GM18873 (cell line): ENCODE data around the gene CAMK2A.
"Not testable (repeated sequence)": the region's sequence is repeated elsewhere in the genome, so short reads cannot be mapped to it uniquely, and the experiment has no call there.

ENCODE experiments used
- ATAC-seq: cut with Tn5 transposase; IDR thresholded peaks from one replicate; pipeline ENCODE4 v1.9.1; 2021; ENCODE audit warnings: mild to moderate bottlenecking, moderate library complexity, moderate number of reproducible peaks; ENCODE audit not compliant: unreplicated experiment, low FRiP score

The CAMK2A gene

DNA sequence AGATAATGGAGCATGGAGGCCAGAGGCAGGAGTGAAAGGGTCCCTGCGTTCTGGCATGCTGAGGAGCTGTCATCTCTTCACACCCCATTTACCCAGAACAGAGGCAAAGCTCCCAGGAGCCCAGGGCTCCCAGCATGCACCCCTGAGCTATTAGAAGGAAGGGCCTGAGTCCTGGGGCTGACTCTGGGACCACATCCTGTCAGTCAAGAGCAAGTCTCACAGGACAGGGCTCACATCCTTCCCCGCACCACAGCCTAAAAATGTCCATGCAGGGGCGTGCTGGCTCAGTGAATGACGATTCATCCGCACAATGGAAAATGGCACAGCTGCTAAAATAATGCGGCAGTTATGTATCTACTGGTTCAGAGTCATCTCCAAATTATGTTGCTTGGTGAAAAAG is 31.4 kb downstream of the CAMK2A start:
- ATAC-seq = no peak

DNA sequence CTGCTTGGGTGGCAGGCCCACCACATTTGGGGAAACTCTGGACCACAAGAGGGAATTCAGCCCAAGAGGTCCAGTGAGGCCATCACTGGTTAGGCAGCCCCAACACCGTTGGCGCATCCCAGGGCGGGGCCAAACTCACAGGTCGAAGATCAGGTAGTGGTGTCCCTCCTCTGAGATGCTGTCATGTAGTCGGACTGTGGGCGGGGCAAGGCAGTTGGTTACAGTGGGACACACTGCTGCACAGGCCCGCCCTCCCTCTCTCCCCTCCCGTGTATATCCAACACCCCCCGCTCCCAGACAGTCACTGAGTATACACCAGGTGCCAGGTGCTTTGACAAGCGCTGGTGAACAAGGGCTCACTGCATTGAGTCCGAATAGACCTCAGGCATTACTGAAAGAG is 32.1 kb downstream of the CAMK2A start:
- no peak for ATAC-seq

DNA sequence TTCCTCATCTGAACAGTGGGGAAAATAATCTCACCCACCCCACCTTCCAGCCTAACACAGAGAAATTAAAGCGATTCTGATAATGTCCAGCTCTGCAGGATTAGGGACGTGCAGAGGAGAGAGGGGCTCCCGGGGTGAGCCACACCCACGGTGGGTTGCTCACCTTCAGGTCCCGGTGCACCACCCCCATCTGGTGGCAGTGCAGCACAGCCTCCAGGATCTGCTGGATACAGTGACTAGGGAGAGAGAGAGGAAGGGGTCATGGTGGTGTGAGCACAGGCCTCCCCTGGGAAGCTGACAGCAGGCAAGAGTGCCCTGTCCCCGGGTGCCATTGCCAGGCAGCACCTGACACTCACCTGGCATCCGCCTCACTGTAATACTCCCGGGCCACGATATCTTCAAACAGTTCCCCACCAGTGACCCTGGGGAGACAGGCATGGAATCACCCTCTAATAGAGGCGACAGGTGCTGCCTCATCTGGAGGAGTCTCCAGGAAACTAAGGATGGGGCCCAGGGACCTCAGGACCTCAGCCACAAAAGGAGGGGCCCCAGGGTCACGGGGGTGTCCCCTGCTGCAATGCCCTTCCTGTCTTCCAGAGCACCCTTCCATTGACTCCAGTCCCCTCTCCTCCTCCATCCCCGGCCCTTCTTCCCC is 33.0 kb downstream of the CAMK2A start:
- ATAC-seq = no peak

DNA sequence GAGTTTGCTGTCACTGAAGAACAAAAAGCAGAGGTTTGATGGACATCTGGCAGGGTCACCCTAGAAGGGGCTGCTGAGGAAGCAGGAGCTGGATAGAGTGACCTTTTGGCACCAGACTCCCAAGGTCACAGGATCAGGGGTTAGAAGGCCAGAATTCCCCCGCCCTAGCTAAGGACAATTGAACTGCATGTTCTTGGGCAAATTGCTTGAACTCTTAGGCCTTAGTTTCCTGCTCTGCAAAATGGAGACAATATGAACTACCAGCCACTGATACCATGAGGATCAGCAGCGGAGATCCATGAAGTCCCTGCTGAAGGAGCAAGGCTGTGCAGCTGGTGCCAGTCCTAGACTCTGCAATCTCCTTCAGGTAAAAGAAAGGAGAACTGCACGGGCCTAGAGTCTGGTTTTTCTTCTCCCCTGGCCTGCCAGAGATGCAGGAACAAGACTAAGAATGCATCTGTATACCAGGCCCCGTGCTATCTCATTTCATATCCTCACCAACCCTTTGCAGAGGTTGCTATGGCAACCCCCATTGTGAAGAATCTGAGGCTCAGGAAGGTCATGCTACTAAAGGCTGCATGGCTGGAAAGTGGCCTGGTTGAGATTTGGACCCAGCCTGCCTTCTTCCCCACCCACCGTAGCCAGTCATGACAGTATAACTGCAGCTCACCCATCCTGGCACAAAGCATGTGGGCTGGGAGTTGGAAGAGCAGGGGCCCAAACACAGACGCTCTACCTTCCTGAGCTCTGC is 33.7 kb downstream of the CAMK2A start:
- ATAC-seq = no peak

DNA sequence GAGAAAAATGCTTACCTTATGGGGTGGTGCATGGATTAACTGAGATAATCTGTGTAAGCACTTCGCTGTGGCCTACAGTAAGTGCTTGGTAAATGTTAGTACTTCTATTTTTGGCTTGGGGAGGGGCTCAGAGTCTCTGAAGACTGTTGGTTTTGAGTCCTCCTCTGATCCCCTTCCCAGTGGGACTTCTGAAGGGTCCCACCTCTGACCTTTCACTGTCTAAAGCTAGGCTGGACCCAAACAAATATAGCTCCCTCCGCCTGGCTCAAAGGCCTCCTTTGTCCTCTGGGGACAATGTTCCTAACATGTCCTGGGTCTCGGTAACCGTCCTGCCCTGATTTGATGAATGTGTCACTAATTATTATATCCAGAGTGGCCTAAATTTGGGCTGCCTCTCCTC is 34.8 kb downstream of the CAMK2A start:
- ATAC-seq = no peak

DNA sequence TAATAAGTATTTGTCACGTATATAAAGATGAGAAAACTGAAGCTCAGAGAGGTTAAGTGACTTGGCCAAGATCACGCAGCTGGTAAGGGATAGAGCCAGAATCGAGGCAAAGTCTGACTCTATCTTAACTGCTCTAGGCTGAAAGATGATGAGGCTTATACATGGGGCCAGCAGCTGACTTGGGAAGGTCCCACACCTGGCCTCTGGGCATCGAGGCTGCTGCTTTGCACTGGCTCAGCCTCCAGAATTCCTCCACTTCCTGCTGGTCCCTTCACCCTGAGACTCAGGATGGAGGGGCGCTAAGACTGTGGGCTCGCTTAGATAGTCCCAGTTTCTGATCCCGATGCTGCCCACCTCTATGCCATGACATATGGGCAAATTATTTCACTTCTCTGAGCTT is 35.2 kb downstream of the CAMK2A start:
- ATAC-seq = no peak

DNA sequence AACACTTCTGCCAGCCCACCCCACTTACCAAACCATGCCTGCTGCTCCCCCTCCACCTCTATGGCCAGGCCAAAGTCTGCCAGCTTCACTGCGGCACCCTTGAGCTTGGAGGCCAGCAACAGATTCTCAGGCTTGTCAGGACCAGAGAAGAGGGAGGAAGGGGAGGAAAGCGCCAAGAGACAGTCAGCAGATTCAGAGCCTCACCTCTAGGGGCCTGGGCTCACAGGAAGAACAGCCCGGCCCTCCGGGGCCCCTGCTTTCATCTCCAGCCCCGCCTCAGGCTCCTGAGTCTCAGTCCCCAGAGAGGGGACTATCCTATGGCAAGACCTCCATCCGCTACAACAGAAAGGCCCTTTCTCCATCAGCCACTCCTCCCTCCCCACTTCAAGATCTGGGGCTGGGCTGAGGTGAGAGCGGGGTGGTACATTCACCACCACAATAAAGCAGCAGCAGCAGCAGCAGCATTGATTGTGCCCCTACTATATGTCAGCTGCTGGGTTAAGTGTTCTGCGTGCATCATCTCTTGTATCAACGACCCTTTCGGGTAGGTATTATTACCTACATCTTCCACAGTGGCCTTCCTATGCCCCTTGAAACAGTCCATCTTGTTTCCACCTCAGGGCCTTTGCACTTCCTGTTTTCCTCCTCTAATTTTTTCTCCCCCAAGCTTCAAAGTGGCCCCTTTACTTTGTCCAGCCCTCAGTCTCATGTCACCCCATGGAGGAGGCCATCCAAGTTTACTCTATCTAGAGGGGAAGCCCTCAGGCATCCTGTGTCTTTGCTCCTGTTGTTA is 36.0 kb downstream of the CAMK2A start:
- no peak for ATAC-seq

DNA sequence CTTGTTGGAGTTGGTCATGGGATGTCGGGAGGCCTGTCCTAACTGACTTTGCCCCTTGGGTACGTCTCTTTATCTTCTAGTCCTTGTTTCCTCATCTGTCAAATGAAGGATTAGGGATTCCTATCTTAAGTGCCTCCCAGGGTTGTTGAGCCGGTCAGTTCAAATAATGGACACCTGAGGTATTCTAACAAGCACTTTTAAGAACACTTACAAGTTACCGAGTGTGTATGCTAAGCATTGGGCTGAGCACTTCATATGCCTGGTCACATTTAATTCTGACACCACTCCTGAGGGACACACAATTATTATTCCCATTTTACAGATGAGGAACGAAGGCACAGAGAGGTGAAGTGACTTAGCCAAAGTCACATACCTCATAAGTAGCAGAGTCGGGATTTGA is 37.1 kb downstream of the CAMK2A start:
- no peak for ATAC-seq

DNA sequence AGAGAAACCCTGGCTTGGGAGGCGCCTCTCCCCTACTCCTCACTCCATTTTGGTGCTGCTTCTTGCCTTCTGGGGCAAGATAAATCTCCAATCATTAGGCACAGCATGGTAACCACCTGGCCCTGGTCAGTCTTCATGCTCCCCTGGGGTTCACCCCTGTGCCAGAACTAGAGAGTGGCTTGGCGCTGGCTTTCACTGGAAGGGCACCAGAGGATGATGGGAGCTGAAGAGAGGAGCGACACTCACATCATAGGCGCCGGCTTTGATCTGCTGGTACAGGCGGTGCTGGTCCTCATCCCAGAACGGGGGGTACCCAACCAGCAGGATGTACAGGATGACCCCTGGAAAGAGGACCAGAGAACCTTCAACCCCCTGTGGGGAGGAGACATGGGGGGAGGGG is 38.1 kb downstream of the CAMK2A start:
- ATAC-seq = no peak

DNA sequence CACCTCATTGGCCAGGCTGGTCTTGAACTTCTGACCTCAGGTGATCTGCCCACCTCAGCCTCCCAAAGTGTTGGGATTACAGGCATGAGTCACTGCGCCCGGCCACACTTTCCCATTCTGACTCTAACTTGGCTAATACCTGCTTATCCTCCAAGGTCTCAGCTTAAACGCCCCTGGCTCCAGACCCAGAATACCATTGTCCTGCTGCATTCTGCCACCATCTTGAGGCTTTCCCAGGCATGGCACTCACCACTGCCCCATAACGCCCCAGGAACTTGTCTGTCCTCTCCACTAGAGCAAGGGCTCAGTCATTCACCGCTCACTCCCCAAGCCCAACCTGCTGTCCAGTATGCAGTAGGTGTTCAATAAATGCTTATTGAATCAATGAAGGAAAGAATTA is 39.8 kb downstream of the CAMK2A start:
- no peak for ATAC-seq

DNA sequence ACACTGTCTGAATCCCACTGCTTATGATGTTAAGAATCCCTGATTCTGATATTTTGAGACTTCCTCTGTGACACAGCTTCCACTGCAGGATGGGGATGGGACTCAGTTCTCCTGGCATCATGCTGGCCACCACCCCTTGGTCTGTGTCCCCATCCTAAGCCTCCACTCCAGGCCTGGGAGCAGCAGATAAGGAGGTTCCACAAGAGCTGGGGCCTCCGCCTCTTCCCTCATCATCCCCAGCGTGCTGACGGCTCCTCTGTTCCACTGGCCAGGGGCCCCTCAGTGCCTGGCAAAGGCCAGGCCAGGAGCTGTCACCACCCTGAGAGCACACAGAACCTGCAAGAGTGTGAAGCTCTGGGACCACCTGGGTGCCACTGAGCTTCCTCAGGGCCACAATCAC is 40.6 kb downstream of the CAMK2A start:
- ATAC-seq = no peak

DNA sequence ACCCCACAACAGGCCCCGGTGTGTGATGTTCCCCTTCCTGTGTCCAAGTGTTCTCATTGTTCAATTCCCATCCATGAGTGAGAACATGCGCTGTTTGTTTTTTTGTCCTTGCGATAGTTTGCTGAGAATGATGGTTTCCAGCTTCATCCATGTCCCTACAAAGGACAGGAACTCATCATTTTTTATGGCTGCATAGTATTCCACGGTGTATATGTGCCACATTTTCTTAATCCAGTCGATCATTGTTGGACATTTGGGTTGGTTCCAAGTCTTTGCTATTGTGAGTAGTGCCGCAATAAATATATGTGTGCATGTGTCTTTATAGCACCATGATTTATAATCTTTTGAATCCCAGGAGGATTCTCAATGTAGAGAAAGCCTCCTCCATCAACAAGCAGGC is 41.1 kb downstream of the CAMK2A start:
- ATAC-seq = not testable (repeated sequence)

DNA sequence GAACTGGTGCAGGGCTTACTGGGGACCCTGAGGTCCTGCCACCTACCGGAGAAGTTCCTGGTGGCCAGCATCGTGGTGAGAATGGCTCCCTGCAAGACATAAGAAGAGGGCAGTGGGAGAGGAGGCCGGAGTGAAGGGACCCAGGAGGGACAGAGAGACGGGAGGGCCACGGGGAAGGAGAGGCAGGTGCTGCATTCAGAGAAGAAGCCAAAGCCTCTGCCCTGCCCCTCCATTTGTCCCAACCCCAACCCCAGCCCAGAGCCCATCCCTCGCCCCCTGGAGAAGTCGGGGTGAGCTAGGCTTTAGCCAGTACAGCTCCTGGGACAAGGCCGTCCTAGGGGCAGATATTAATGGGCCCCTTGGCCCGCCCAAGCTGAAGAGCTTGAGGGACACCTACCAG is 41.8 kb downstream of the CAMK2A start:
- ATAC-seq = no peak

DNA sequence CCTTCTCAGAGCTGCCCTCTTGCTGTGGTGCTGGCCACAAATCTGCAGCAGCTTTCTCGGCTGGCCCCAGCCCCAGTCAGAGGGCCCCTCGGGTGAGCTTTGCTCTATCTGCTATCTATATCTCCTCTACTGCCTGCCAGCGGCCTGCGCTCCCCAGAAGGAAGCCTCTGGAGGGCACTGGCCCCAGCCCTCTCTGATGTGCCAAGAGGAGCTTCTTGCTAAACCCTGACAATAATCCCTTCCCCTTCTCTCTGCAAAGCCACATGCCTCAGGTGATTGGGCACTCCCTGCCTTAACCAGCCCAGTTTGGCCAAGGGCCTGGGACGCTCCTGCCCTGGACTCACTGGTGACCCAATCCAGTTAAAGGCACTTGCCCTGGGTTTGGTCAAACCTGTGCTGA is 42.7 kb downstream of the CAMK2A start:
- ATAC-seq = no peak

DNA sequence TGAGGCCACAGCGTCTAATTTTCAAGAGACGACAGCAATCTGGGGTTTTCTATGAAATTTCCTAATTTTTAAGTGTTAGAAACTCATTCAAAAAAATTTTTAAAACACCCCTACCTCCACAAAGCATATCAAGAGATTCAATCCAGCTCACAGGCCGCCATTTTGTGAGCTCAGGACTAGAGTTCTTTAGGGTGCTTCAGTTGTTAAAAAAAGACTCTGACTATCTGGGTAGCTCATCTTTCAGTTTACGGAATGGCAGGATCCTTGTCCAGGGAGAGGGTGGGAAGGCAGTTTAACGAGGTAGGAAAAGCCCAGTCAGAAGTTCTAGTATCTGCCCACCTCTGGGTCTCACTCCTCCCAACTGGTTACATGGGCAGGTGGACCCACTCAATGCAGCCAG is 43.1 kb downstream of the CAMK2A start:
- no peak for ATAC-seq

DNA sequence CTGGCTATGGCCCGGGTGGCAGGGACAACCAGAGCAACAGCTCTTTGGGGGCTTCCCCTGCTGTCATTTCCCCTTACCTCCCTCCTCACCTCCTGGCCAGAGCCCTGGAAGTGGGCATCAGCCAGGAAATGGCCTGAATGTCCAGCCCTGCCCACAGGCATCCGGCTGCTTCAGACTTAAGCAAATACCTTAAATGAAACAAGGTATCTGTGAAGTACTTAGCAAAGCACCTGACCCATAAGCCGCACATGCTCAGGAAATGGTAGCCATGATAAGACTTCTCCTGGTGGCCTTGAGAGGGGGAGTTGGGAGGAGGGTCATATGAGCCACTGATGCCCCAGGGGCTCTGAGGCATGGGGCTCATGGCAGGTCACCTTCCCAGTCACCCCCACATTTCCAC is 43.8 kb downstream of the CAMK2A start:
- ATAC-seq = no peak

DNA sequence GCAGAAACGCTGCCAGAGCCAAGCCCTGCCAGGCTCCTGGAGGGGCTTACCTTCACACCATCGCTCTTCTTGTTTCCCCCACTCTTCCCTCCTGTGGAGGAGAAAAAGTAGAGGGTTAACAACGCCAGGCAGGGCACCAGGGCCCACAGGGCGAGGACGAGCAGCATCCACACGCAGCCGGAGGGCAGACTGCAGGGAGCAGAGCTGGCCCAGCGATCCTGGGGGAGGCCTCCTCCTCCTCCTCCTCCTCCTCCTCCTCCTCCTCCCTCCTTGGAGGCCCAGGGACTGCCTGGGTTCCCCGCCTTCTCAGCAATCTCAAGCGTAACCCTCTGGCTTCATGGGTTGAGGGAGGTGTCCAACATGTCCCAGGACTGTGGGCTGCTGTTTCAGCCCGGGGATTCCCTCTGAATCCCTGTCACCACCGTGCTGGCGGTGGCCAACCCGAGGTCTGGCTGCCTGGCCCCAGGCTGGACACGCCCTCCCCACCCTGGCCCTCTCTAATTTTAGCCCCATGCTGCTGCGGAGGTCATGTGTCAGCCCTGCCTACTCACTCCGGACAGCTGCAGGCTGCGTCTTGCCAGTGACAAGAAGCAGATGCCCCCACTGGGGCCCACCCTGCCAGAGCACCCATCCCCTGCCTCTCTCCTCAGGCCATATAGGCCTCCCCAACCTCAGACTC is 44.3 kb downstream of the CAMK2A start:
- ATAC-seq = no peak

DNA sequence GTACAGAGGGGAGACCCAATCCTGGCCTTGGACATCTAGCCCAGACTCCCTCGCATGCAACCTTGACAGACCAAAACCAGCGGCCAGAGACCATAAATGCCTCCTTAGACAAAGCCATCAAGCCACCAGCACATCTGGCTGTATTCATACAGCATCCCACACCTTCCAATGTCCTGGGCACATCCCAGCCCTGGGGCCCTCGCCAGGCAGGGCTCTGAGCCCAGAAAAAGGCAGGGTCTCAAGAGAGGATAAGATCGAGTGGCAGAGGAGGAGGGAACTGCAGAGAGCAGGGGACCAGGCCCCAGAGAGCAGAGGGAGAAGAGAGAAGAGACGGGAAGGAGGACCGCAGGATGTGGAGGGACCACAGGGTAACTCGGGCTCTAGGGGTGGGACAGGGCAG is 45.4 kb downstream of the CAMK2A start:
- no peak for ATAC-seq

DNA sequence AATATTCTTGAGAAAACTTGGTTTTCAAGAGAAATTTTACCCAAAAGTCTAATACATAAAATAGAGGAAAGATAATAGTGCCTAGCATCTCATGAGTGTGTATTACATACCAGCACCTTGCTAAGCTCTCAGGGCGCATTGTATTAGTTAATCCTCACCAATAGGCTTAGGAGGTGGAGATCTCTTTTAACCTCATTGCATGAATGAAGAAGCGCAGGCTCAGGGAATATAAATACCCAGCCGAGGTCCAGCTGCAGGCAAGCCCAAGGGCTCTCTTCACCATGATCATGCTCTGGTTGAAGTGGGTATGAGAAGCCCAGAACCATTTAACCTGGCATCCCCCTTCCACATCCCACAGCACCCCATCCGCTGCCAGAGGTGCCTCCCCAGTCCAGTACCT is 46.0 kb downstream of the CAMK2A start:
- ATAC-seq = no peak

DNA sequence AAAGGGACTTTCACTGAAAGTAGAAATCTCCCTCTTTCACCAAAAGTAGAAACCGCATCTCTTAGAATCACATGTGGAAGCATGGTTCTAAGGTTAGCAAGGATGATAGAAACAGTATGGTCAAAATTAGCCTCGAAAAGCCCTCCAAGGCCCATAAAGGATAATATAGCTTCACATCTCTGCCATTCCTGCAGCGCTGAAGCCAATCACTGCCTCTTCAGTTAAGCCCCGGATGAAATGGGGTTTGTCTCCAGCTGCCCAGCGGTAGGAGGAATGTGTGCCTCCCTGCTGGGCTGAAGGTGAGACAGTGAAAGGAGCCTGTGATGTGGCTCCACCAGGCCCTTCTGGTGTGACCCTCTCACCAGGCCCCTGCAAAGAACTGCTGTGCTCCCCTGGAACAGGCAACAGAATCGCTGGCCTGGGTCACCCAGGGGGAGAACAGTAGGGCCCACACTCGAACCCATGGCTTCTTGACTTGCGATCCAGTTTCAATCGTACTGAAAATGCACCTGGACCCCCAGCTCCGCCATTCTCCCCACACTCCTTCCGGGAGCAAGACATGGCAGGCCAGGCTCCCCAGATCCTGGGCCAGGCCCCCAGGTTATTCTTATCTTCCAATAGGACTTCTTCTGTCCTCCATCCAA is 47.2 kb downstream of the CAMK2A start:
- ATAC-seq = no peak
